Common myeloid progenitor, CD34-positive (primary cell): Measurements from ENCODE around the gene AHNAK2.

Experiments
- CTCF ChIA-PET: fragments of 350-600 bp; sonication (Branson Sonifier 250); formaldehyde crosslinking; loops from one replicate; lab custom pipeline; 2021; ENCODE audit warnings: antibody characterized with exemption; lab: Charles Lee
- POLR2A ChIA-PET: fragments of 350-600 bp; sonication (Branson Sonifier 250); formaldehyde crosslinking; loops from one replicate; lab custom pipeline; 2021; ENCODE audit warnings: antibody characterized with exemption; lab: Charles Lee
- DNase-seq, 3 donors: peaks; one replicate each; pipeline versions ENCODE4 v3.0.0 to v3.0.0-alpha.2; 2013
- H3K27ac ChIP-seq, 2 experiments: 1 replicate in 1 of 2; 2 replicates in 1 of 2; pipeline ENCODE4 v1.7.0; 2013; ENCODE audit warnings: inconsistent platforms in 2 of 2, low read length in 2 of 2, mild to moderate bottlenecking in 2 of 2, low read depth in 1 of 2, moderate library complexity in 1 of 2; ENCODE audit not compliant: severe bottlenecking in 2 of 2, insufficient read depth in 1 of 2, poor library complexity in 1 of 2
- H3K27me3 ChIP-seq, 5 experiments: replicated peaks in 2 of 5; 1 replicate in 3 of 5; 2 replicates in 2 of 5; pipeline versions ENCODE4 v1.6.1 to v1.7.0; 2013; ENCODE audit warnings: low read length in 4 of 5, mild to moderate bottlenecking in 2 of 5, moderate library complexity in 2 of 5, inconsistent platforms in 1 of 5; ENCODE audit not compliant: insufficient read depth in 5 of 5, control insufficient read depth in 4 of 5
- H3K36me3 ChIP-seq, 4 experiments: 1 replicate in 2 of 4; 2 replicates in 2 of 4; pipeline versions ENCODE4 v1.6.1 to v1.7.0; 2013; ENCODE audit warnings: low read length in 3 of 4, control low read depth in 1 of 4, mild to moderate bottlenecking in 1 of 4; ENCODE audit not compliant: control insufficient read depth in 4 of 4, insufficient read depth in 4 of 4
- H3K4me1 ChIP-seq, 4 experiments: 1 replicate in 3 of 4; 2 replicates in 1 of 4; pipeline versions ENCODE4 v1.6.1 to v1.7.1; 2013; ENCODE audit warnings: low read length in 3 of 4, mild to moderate bottlenecking in 3 of 4, control low read depth in 1 of 4, inconsistent platforms in 1 of 4, moderate library complexity in 1 of 4; ENCODE audit not compliant: control insufficient read depth in 4 of 4, insufficient read depth in 4 of 4; ENCODE audit errors: control extremely low read depth in 1 of 4
- H3K4me3 ChIP-seq, 7 experiments: 1 replicate in 4 of 7; 2 replicates in 3 of 7; pipeline versions ENCODE4 v1.5.1 to v1.7.0; 2013; ENCODE audit warnings: mild to moderate bottlenecking in 7 of 7, low read length in 6 of 7, moderate library complexity in 6 of 7, inconsistent platforms in 2 of 7, low read depth in 2 of 7, control low read depth in 1 of 7; ENCODE audit not compliant: insufficient read depth in 4 of 7, control insufficient read depth in 1 of 7; ENCODE audit errors: extremely low read depth in 1 of 7
- H3K9me3 ChIP-seq, 5 experiments: 1 replicate in 4 of 5; 2 replicates in 1 of 5; pipeline versions ENCODE4 v1.6.1 to v1.7.1; 2013; ENCODE audit warnings: low read length in 4 of 5, mild to moderate bottlenecking in 2 of 5, inconsistent platforms in 1 of 5, low read depth in 1 of 5, moderate library complexity in 1 of 5; ENCODE audit not compliant: control insufficient read depth in 4 of 5, insufficient read depth in 2 of 5; ENCODE audit errors: control extremely low read depth in 1 of 5
- WGBS: methylation state at CpG from one replicate; pipeline ENCODE4 v1.1.5; 2013; ENCODE audit not compliant: insufficient coverage; 5-methylcytosine and 5-hydroxymethylcytosine counted together

AHNAK2 gene

GRCh38 chr14:104897330-104898194 lies 80.6 kb downstream of the AHNAK2 start:
- Histone ChIP-seq H3K4me3 (no peak overlapping the region), H3K27ac (no peak overlapping the region), H3K9me3 (no peaks in the 10 kb centered on the region), H3K4me1 (peaks cover 0 to 1% (median 0%) of the 10 kb centered on the region in 4 experiments), H3K36me3 (no peaks in the 10 kb centered on the region), H3K27me3 (peaks cover 0 to 4% (median 0%) of the 10 kb centered on the region in 5 experiments)
- CTCF ChIA-PET, result interaction anchor here (0.8 to 2.1 kb wide), 5 partner anchors 10 to 148 kb away, joined by 3 to 10 read pairs (median 4); partner anchors contain the start of gene PLD4
- POLR2A ChIA-PET, result no interaction called here
- 91% methylated on average over 34 of the region's 37 CpGs for WGBS
- DNase-seq, result no peak

- POLR2A ChIA-PET, result no interaction called here
- CTCF ChIA-PET, result interaction anchor here (0.6 to 2.1 kb wide), 9 partner anchors 12 to 149 kb away, joined by 3 to 10 read pairs (median 4); no protein-coding TSS in a partner anchor
These were observed 82.2 kb downstream of the AHNAK2 start for GRCh38 chr14:104895786-104896661.

GRCh38 chr14:104895207-104895785 lies 82.9 kb downstream of the AHNAK2 start:
- Histone ChIP-seq H3K4me3 (no peak overlapping the region), H3K27me3 (peaks cover 0 to 4% (median 0%) of the 10 kb centered on the region in 5 experiments), H3K36me3 (no peaks in the 10 kb centered on the region), H3K9me3 (no peaks in the 10 kb centered on the region), H3K27ac (no peak overlapping the region), H3K4me1 (peaks cover 0 to 1% (median 0%) of the 10 kb centered on the region in 4 experiments)
- 92% methylated on average over 8 of the region's 9 CpGs for WGBS
- CTCF ChIA-PET, result interaction anchor here (0.7 to 2.1 kb wide), 12 partner anchors 13 to 192 kb away, joined by 3 to 10 read pairs (median 4); no protein-coding TSS in a partner anchor
- DNase-seq, result no peak
- POLR2A ChIA-PET, result no interaction called here

More at GRCh38 chr14:104895786-104896661, 82.2 kb downstream of the AHNAK2 start:
- 84% methylated on average over 27 of the region's 34 CpGs for WGBS
- no peaks in the 10 kb centered on the region for H3K36me3 ChIP-seq
- no peak overlapping the region for H3K27ac ChIP-seq
- H3K9me3 ChIP-seq, result no peaks in the 10 kb centered on the region
- peaks cover 0 to 1% (median 0%) of the 10 kb centered on the region in 4 experiments for H3K4me1 ChIP-seq
- peaks cover 0 to 4% (median 0%) of the 10 kb centered on the region in 5 experiments for H3K27me3 ChIP-seq
- DNase-seq, result peak in 2 of 3 donors; percentile 36 to 39
- H3K4me3 ChIP-seq, result no peak overlapping the region

- ChIA-PET POLR2A (no interaction called here), CTCF (interaction anchor here (0.7 to 2.1 kb wide), 10 partner anchors 11 to 192 kb away, joined by 3 to 7 read pairs (median 3); no protein-coding TSS in a partner anchor)
- Histone ChIP-seq H3K4me1 (peaks cover 0 to 1% (median 0%) of the 10 kb centered on the region in 4 experiments), H3K9me3 (no peaks in the 10 kb centered on the region), H3K4me3 (no peak overlapping the region), H3K36me3 (no peaks in the 10 kb centered on the region), H3K27me3 (peaks cover 0 to 4% (median 0%) of the 10 kb centered on the region in 5 experiments), H3K27ac (no peak overlapping the region)
- no peak for DNase-seq
- 81% methylated on average over 16 of the region's 30 CpGs for WGBS
These were observed 83.6 kb downstream of the AHNAK2 start for GRCh38 chr14:104894331-104895206.

- no peak for DNase-seq
- ChIA-PET POLR2A (no interaction called here), CTCF (interaction anchor here (1.1 to 2.1 kb wide), 8 partner anchors 11 to 193 kb away, joined by 3 to 5 read pairs (median 3); no protein-coding TSS in a partner anchor)
- peaks cover 0 to 2% (median 0%) of the 10 kb centered on the region in 5 experiments for H3K27me3 ChIP-seq
- WGBS, result 89% methylated on average over 30 of the region's 39 CpGs
- H3K36me3 ChIP-seq, result no peaks in the 10 kb centered on the region
- H3K4me1 ChIP-seq, result peaks cover 0 to 1% (median 0%) of the 10 kb centered on the region in 4 experiments
- no peaks in the 10 kb centered on the region for H3K9me3 ChIP-seq
- H3K27ac ChIP-seq, result no peak overlapping the region
- H3K4me3 ChIP-seq, result no peak overlapping the region
These were observed 84.6 kb downstream of the AHNAK2 start for GRCh38 chr14:104893435-104894207.
